HG03565 (cell line): Measurements from ENCODE around the gene SRR.

Source experiments
- ATAC-seq: cut with Tn5 transposase; IDR thresholded peaks from one replicate; pipeline ENCODE4 v1.9.1; 2021; ENCODE audit warnings: mild to moderate bottlenecking, moderate library complexity; ENCODE audit not compliant: unreplicated experiment

SRR gene

GRCh38 chr17:2338315-2338657 lies 34.5 kb downstream of the SRR start:
- no peak for ATAC-seq

- no peak for ATAC-seq
Measured at GRCh38 chr17:2343421-2343820, 39.7 kb downstream of the SRR start.

- no peak for ATAC-seq
Measured at GRCh38 chr17:2344528-2344927, 40.8 kb downstream of the SRR start.

- ATAC-seq = no peak
Measured at GRCh38 chr17:2346475-2346874, 42.7 kb downstream of the SRR start.

GRCh38 chr17:2347805-2348685 lies 44.3 kb downstream of the SRR start:
- no peak for ATAC-seq

- no peak for ATAC-seq
Measured at GRCh38 chr17:2351269-2351668, 47.5 kb downstream of the SRR start.

GRCh38 chr17:2354311-2354710 lies 50.6 kb downstream of the SRR start:
- no peak for ATAC-seq

- no peak for ATAC-seq
Measured at GRCh38 chr17:2357237-2357636, 53.5 kb downstream of the SRR start.

GRCh38 chr17:2357931-2358434 lies 54.2 kb downstream of the SRR start:
- ATAC-seq = no peak

- no peak for ATAC-seq
Measured at GRCh38 chr17:2361010-2361760, 57.4 kb downstream of the SRR start.

GRCh38 chr17:2362016-2362415 lies 58.3 kb downstream of the SRR start:
- ATAC-seq = no peak

- no peak for ATAC-seq
Measured at GRCh38 chr17:2362416-2362815, 58.7 kb downstream of the SRR start.

GRCh38 chr17:2362881-2363280 lies 59.1 kb downstream of the SRR start:
- ATAC-seq = no peak

- no peak for ATAC-seq
Measured at GRCh38 chr17:2363318-2363717, 59.6 kb downstream of the SRR start.

- no peak for ATAC-seq
Measured at GRCh38 chr17:2363851-2364762, 60.4 kb downstream of the SRR start.

- ATAC-seq = no peak
Measured at GRCh38 chr17:2364763-2365116, 61.0 kb downstream of the SRR start.

- ATAC-seq = no peak
Measured at GRCh38 chr17:2365132-2365531, 61.4 kb downstream of the SRR start.

- no peak for ATAC-seq
Measured at GRCh38 chr17:2366747-2367494, 63.2 kb downstream of the SRR start.

- ATAC-seq = no peak
Measured at GRCh38 chr17:2368359-2368758, 64.6 kb downstream of the SRR start.

- ATAC-seq = no peak
Measured at GRCh38 chr17:2369039-2369438, 65.3 kb downstream of the SRR start.
